PC-9 (cell line): ENCODE data around the gene ISOC2.
A peak's percentile ranks its signal among the peaks of the same experiment; 100 is the strongest.

Experiments
- CTCF ChIP-seq: fragments of 200-600 bp; sonication (generic); conservative IDR thresholded peaks from 2 replicates; pipeline ENCODE4 v1.6.1; 2017; ENCODE audit warnings: mixed run types, antibody characterized with exemption, mild to moderate bottlenecking, moderate library complexity
- EZH2 ChIP-seq: fragments of 200-600 bp; sonication (generic); IDR thresholded peaks from 2 replicates; pipeline ENCODE4 v1.8.0; 2017; ENCODE audit warnings: antibody characterized with exemption, low read depth

DNA sequence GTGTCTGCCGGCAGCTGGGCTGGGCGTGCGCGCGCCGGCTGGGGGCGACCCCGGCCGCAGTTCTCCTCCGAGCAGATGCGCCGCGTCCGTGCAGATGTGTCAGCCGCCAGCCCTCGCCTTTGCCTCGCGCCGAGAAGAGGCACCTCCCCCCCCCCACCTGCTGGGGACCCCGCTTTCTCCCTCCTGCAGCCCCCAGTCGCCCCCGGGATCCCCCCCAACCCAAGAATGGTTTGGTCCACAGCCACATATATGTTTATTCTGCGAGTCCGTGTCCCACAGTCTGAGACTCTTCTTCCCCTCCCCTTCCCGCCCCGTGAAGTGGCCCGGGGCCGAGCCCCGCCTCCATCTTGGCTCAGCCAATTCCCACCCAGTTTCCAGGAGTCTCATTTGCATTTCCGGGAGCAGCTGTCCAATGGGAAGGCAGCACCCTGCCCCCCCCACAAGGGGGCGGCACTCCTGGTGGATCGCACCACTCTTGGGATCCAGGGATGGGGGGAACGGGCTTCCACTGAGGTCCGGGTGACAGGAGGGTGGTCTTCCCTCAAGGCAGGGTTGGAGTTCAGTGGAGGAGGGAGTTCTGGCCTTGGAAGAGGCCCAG lies 8.6 kb downstream of the ISOC2 start:
- TF ChIP-seq CTCF, result peak; percentile 38; the same call in 1 of the 2 replicates
- no peak for TF ChIP-seq EZH2
